Posterior vena cava (tissue), 2 donors: Measurements from ENCODE around the gene UBXN6. TPM values are rescaled to one million over a fixed set of nuclear protein-coding genes. Genes with fewer than 3 reads are reported as not detected.

Experiments used
- DNase-seq: peaks from one replicate; pipeline ENCODE4 v3.0.0-alpha.2; 2020; ENCODE audit warnings: low spot score
- intact Hi-C, 2 donors: fragments of 100-400 bp; cut with DNase I; formaldehyde crosslinking; loops; one replicate each; pipeline versions ENCODE4 v1.14.1 to v1.14.2; 2022 to 2023
- total RNA-seq, 2 donors: library from RNA; stranded (reverse); fragmentation: NEBNext Ultra II Directional; extraction: Animal tissue kit (Norgen Biotek cat#: 25700); gene quantifications; one replicate each; pipeline ENCODE4 v1.2.1, GENCODE V29; 2021
- donor health status: DM: yes; HTN: yes; CAD: no.
- donor health status: DM: yes; HTN: yes; CAD: no.

Gene UBXN6
- total RNA-seq, 2 donors from 2014 or later: 85.1 to 85.5 TPM

GRCh38 chr19:4495471-4495870, 37.9 kb upstream of the UBXN6 start:
- no peak for DNase-seq
- intact Hi-C loops: no loop called here

DNA sequence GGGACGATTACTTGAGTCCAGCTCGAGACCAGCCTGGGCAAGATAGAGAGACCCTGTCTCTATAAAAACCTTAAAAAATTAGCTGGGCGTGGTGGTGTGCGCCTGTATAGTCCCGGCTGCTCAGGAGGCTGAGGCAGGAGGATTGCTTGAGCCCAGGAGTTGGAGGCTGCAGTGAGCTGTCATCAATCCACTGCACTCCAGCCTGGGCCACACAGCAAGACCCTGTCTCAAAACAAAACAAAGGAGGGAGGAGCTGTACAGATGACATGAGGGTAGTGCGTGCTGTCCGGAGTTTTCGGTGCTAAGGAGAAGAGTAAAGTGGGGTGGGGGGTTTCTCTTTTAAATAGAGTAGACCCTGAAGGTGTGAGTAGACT, 37.1 kb upstream of the UBXN6 start:
- intact Hi-C loops: no loop called here
- DNase-seq: no peak

DNA sequence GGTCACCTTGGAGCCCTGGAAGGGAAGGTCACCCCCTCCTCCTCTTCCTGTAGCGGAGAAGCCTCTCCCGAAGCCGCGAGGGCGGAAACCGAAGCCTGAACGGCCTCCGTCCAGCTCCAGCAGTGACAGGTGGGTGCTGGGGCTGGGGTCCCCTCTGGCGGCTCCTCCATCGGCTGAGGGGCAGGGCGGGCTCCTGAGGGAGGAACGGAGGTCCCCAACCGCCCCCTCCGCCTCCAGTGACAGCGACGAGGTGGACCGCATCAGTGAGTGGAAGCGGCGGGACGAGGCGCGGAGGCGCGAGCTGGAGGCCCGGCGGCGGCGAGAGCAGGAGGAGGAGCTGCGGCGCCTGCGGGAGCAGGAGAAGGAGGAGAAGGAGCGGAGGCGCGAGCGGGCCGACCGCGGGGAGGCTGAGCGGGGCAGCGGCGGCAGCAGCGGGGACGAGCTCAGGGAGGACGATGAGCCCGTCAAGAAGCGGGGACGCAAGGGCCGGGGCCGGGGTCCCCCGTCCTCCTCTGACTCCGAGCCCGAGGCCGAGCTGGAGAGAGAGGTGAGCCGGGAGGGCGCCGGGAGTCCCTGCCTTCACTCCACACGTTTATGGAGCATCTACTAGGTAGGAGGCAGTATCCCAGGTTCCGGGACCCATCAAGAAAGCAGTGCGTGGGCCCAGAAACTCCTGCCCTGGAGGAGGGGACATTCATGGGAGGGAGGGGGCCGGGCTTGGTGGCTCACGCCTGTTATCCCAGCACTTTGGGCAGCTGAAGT, 36.5 kb upstream of the UBXN6 start:
- intact Hi-C loops: no loop called here
- DNase-seq: no peak

GRCh38 chr19:4493104-4493928, 35.7 kb upstream of the UBXN6 start:
- no peak for DNase-seq

GRCh38 chr19:4492337-4493103, 34.9 kb upstream of the UBXN6 start:
- intact Hi-C loops: no loop called here
- DNase-seq: no peak

More at GRCh38 chr19:4493104-4493928, 35.7 kb upstream of the UBXN6 start:
- intact Hi-C loops: no loop called here

- intact Hi-C loops: no loop called here
Observed at GRCh38 chr19:4491446-4491845, 33.9 kb upstream of the UBXN6 start.

DNA sequence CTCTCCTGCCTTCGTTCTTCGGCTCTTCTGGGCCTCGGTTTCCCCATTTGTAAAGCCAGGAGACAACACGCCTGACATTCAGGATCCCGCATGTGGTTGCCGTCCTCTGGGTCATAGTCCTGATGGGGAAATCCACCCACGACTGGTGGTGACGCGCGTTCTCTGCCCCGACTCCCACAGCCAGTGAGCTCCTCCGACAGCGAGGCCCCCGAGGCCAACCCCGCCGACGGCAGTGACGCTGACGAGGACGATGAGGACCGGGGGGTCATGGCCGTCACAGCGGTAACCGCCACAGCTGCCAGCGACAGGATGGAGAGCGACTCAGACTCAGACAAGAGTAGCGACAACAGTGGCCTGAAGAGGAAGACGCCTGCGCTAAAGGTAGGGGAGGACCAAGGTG, 30.9 kb upstream of the UBXN6 start:
- intact Hi-C loops: no loop called here
- DNase-seq: no peak

More at GRCh38 chr19:4491446-4491845, 33.9 kb upstream of the UBXN6 start:
- no peak for DNase-seq

GRCh38 chr19:4487572-4487971, 30.0 kb upstream of the UBXN6 start:
- DNase-seq: no peak
- intact Hi-C loops: no loop called here

DNA sequence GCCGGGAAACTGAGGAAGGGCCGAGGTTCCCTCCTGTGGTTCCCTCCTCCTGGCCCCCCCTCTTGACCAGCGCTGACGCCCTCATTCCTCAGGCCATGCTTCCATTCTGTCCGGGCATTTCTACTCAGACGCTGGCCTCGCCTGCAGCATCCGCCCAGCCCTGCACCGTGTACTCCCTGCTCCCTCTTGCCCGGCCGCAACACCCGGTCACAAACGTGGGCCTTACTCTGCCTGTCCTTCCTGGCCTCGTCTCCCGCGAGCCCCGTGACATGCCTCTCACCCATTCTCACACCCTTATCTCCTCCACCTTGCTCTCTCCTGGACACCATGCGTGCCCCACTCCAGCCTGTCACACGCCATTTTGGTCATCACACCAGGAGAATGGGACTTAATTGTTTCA, 25.8 kb upstream of the UBXN6 start:
- no peak for DNase-seq
- intact Hi-C loops: no loop called here

DNA sequence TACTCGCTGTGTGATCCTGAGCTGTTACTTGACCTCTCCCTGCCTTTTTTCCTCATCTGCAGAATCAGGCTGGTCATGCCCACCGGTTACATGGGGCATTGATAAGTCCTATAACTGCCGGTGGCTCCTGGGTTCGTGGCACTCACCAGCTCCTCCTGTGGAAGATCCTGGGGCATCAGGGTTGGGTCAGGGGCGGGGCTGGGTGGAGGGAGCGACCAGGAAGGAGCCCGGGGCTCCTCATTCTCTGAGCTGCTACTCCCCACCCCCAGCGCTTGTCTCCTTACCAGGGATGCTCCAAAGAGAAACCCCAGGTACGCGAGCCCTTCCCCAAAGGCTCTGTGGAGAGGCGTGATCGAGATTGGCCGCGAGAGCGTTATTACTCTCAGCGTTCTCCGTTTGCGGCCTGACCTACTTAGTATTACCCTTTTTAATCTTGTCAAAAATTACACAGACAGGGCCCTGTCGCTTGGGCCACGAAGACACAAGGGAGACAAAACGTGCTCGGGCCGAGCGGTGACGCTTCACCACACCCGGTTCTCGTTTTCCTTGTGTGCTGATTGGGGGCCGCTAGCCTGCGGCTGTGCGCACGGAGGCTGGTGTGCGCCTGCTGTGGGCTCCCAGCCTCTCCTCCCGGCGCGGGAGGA, 25.2 kb upstream of the UBXN6 start:
- no peak for DNase-seq
- intact Hi-C loops: no loop called here

DNA sequence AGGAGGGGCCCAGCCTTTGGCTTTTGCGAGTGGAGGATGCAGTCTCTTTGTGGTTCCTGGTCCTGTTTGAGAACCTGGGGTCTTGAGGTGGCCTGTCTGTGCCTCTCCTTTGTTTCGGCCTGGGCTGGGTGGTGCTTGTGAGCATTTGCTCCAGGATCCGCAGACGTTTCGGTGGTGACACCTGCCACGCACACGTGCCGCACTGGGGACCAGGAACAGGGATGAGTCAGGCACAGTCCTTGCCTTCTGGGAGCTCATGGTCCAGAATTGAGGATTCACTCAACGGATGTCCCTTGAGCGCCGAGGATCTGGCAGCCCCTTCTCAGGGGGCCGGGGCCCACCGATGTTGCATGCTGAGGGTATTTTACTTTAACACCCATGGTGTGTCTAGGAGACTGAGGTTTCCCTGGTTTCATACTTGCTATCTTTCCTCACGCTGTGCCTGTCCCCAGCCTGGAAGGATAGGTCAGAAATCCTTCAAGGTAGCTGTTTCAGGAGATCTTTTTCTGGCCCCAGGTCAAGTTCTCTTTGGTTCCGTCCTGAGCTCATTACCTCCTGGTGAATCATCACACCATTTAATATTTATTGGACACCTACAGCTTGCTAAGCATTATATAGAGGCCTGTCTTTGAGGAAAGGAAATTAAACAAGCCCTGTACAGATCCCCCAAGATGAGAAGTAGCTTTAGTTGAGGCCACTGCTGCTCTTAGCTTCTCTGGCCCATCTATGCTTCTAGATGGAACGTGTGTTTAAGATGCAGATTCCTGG, 19.6 kb upstream of the UBXN6 start:
- DNase-seq: no peak
- intact Hi-C loops: no loop called here

- intact Hi-C loops: no loop called here
- no peak for DNase-seq
Observed at GRCh38 chr19:4474514-4475022, 17.0 kb upstream of the UBXN6 start.

- intact Hi-C loops: no loop called here
- DNase-seq: no peak
Observed at GRCh38 chr19:4473763-4474513, 16.3 kb upstream of the UBXN6 start.

GRCh38 chr19:4473011-4473762, 15.6 kb upstream of the UBXN6 start:
- intact Hi-C loops: no loop called here

DNA sequence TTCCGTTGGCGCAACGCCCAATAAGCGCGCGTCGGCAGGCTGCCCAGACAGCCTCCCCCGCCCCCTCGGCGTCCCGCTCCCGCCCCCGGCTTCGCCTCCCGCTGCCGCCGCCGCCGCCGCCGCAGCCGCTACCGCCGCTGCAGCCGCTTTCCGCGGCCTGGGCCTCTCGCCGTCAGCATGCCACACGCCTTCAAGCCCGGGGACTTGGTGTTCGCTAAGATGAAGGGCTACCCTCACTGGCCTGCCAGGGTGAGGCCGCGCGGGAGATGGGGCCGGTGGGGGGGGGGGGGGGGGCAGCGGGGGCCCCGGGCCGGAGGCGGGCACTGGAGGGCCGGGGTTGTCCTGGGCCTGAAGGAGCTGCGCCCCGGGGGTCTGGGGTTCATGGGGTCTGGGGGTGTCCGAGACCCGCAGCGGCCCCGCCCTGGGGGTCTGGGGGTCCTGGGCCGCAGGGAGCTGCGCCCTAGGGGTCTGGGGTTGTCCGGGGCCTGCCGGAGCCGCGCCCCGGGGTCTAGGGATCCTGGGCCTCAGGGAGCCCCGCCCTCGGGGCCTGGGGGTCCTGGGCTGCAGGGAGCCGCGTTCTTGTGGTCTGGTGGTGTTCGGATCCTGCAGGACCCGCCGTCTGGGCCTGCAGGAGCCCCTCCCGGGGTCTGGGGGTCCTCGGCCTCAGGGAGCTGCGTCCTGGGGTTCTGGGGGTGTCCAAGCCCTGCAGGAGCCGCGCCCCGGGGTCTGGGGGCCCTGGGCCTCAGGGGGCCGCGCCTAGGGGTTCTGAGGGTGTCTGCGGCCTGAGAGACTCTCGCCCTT, 14.8 kb upstream of the UBXN6 start, which contains the start of gene HDGFL2:
Gene HDGFL2 (plus strand): TSS at position 124 of the 801 bp plus-strand sequence. CDS start 54 bp downstream, at position 178.
- intact Hi-C loops: no loop called here
- no peak for DNase-seq

More at GRCh38 chr19:4473011-4473762, 15.6 kb upstream of the UBXN6 start:
- no peak for DNase-seq
